GM21390 (cell line): Measurements from ENCODE around the gene CELF4.

Source experiments
- ATAC-seq: cut with Tn5 transposase; IDR thresholded peaks from one replicate; pipeline ENCODE4 v1.9.1; 2021; ENCODE audit not compliant: unreplicated experiment

CELF4 gene

DNA sequence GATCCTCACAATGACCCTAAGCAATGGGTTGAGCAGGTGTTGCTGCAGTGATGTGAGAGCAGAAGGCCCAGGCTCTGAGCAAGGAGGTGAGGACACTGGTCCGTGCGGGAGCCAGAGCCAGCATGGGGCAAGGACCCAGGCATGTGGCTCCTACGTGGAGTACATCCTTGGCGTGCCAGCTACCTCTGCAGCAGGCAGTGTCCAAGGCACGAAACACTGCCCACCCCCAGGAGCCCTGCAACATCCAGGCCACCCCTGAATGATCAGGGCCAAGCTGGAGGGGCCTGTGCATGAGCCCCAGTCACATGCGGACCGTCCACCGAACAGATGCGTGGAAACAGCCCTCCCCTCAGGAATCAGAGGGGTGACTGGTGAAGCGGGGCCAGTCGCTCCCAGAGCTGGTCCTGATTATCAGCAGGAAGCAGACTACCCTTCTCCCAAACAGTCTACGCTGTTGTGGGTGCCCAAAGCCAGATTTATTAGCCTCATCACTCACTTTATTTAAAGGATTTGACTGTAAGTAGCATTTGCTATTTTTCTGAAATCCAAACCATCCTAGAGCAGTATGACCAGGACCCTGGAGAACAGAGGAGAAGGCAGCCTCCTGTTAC is 16.8 kb downstream of the CELF4 start:
- ATAC-seq, result no peak

- ATAC-seq, result no peak
These were observed 18.3 kb downstream of the CELF4 start for GRCh38 chr18:37547196-37547827.

- ATAC-seq, result no peak
These were observed 18.9 kb downstream of the CELF4 start for GRCh38 chr18:37546651-37547050.

DNA sequence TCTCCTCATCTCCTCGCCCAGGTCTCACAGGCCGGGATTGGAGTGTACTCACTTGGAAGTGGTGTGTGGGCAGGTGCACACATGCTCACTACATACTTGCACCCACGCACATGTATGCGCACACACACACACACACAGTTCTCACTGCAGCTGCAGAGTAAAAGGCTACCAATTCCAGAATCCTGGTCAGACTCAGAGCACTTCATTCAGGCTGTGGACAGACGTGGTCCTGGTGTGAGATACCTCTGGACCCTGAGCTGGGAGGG is 19.4 kb downstream of the CELF4 start:
- no peak for ATAC-seq

- ATAC-seq, result no peak
These were observed 19.9 kb downstream of the CELF4 start for GRCh38 chr18:37545461-37546271.

DNA sequence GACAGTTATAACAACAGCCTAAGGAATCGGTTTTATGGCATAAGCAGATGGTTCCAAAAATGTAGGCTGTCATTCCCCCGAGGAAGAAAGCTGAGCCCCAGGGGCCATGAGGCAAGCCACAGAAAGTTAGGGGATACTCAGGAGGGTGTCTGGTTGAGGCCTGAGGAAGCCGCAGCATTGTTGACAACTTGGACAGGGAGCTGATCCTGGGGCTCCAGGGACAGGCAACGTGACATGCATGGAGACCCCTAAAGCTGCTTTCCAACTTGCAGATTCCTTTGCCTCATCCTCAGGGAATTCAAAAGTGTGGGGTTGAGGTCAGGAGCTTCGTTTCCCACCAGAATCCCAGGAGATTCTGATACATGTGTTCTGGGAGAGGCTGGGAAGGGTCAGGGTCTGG is 20.9 kb downstream of the CELF4 start:
- no peak for ATAC-seq

- no peak for ATAC-seq
These were observed 21.4 kb downstream of the CELF4 start for GRCh38 chr18:37544217-37544616.

DNA sequence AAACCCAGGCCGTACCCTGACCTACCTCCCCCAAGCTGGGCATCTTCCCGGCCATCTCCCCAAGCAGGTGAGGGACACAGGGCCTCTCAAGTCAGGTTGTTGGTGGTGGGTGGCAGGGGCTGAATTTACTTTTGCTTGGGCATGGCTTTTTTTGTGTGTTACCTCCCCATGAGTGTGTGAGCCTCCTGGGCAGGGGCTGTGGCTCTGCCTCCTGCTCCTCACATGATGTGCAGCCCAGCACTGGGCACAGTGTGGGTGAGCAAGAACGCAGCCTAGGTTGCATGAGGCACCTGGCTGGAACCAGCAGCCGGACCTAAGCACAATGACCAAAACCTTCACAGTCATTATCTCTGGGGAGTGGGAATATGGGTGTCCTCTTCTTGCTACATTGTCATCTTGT is 22.3 kb downstream of the CELF4 start:
- no peak for ATAC-seq

DNA sequence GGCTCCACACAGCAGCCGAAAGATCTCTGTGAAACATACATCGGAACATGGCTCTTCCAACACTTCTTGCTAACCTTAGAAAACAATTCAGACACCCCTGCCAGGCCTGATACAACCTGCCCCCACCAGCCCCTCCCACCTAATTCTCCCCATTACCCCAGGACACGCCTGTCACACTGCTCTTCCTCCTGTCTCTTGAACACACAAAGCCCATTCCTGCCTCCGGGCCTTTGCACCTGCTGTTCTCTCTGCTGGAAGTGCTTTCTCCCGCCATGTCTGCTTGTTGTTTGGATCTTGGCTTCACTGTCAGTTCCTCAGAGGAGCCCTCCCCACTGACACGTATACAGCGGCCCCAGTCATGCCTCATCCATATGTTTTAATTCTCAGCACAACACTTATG is 24.1 kb downstream of the CELF4 start:
- ATAC-seq, result no peak

DNA sequence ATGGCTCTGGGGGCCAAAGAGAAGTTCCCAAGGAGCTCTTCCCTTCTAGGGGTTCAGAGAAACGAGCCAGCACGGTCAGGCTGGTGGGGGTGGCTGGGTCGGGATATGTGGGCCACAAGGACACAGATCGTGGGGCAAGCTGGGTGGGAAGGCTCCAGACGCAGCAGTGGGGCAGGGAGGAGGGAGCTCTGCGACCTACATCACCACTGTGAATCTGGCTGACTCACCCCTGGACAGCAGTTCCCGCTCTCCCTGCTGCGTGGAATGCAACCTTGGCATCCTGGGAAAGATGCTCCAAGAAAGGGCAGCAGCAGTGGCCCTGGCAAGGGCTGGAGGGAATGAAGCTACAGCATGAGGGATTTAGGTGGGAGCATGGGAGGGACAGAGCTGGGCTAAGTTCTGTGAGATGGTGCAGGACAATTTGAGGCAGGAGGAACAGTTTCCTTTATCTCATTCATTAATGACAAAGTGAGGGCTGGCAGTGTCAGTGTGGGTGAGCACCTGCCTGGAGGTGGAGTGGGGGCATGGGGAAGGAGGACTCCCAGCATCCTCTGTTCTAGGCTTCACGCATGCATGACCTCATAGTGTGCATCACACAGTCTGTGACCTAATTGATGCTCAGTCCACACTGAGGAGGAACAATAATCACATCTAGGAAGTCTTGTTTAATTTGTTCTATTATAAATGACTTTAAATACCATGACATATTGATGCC is 25.0 kb downstream of the CELF4 start:
- ATAC-seq, result no peak

- ATAC-seq, result no peak
These were observed 26.4 kb downstream of the CELF4 start for GRCh38 chr18:37539236-37539635.

DNA sequence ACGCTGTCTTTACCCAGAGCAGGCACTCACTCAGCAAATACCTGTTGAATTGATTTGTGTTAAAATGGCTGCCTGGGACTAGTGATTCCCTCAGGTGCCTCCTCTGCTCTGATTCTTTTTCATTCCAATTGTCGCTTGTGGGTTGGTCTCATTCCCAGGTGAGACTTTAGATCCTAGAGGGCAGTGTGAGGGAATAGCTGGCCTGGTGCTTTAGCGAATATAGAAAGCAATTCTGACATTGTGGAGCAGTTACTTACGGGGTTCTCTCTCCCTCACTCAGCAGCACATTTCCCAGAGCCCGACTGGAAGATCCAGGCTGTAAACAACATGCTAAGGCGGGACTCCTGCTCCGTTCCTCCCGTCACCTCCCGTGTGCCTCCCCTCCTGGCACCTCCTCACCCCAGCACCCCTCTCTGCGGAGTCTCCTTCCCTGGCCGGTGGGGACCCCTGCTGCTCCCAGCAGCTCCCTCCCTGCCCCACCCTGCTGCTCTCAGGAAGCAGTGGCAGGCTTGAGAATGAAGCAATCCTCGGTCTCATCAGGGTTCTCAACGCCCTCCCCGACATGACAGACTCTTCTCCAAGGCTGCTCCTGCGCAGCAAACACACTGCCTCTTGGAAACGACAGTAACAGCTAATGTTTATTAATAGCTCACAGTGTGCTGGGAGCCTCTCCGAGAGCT is 26.9 kb downstream of the CELF4 start:
- no peak for ATAC-seq

GRCh38 chr18:37537868-37538525 is 27.6 kb downstream of the CELF4 start:
- peak; percentile 94 for ATAC-seq

- ATAC-seq, result no peak
These were observed 28.9 kb downstream of the CELF4 start for GRCh38 chr18:37536656-37537055.

GRCh38 chr18:37535968-37536367 is 29.6 kb downstream of the CELF4 start:
- no peak for ATAC-seq

DNA sequence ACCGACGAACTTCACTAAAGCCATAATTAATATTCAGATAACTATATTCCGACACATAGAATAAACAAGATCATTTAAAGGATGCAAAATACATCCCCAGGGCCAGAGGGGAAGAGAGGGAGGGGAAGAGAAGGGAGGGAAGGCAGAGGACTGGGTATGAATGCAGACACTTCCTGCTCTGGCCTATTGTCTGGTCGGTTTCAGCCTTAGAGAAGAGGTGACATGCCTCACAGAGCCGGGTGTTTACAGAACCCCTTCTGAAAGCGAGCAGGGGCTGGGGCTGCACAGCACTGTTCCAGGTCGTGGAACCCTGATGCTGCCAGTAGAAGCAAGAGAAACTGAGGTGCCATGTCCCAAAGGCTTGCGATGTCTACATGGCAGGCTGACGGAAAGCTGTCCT is 31.0 kb downstream of the CELF4 start:
- no peak for ATAC-seq

GRCh38 chr18:37533647-37534584 is 31.7 kb downstream of the CELF4 start:
- no peak for ATAC-seq

GRCh38 chr18:37532917-37533316 is 32.7 kb downstream of the CELF4 start:
- no peak for ATAC-seq

- ATAC-seq, result peak; percentile 81
These were observed 35.7 kb downstream of the CELF4 start for GRCh38 chr18:37529863-37530262.

DNA sequence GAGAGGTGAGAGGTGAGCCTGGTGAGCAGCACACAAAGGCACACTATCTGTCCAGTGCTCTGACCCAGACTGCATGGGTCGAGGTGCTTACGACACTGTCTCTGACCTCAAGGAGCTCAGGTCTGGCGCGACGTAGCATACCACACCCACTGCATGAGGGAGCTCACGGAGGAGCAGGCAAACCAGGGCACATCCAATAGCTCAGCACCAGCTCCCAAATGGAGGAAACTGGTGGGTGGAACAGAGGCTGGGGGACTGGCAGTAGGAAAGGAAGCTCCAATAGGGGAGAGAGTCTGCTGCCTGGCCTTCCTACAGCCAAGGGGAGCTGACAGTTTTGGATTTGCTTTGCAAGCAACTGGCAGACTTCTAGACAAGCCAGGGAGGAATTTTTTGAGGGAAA is 36.3 kb downstream of the CELF4 start:
- no peak for ATAC-seq
